GM19468 (cell line): Measurements from ENCODE around the gene SLC37A3.
"Not testable (repeated sequence)": the region's sequence is repeated elsewhere in the genome, so short reads cannot be mapped to it uniquely, and the experiment has no call there.

Experiments
- ATAC-seq: cut with Tn5 transposase; IDR thresholded peaks from one replicate; pipeline ENCODE4 v1.9.1; 2021; ENCODE audit warnings: mild to moderate bottlenecking, moderate library complexity, moderate number of reproducible peaks; ENCODE audit not compliant: unreplicated experiment; ENCODE audit errors: extremely low read depth

Gene SLC37A3

GRCh38 chr7:140317597-140317996 lies 80.7 kb downstream of the SLC37A3 start:
- ATAC-seq, result no peak

DNA sequence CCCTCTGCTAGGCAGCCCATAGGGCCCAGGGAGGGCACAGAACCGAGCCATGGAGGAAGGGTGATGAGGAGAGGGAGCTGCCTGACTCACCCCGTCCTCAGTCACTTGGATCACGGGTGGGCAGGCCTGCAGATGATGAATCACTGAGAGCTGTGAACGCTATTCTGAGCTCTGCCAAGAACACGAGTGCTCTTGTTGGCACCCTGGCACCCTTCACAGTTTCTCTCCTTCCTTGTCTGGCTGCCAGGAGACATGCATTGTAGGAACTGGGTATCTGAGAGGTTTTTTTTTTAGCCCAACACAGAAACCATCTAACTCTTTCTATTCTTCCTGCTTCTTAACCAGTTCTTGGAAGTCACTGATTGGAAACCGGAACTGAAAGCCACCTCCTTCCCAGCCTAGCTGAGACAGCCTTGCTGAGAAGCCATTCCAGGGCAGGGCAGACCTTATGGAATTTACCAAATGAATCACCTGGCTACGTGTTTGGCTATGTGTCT lies 82.1 kb downstream of the SLC37A3 start:
- no peak for ATAC-seq

GRCh38 chr7:140315498-140316164 lies 82.7 kb downstream of the SLC37A3 start:
- ATAC-seq, result no peak

GRCh38 chr7:140314573-140315480 lies 83.5 kb downstream of the SLC37A3 start:
- no peak for ATAC-seq

GRCh38 chr7:140312141-140312846 lies 86.0 kb downstream of the SLC37A3 start:
- ATAC-seq, result no peak

GRCh38 chr7:140311128-140311527 lies 87.2 kb downstream of the SLC37A3 start:
- not testable (repeated sequence) for ATAC-seq

DNA sequence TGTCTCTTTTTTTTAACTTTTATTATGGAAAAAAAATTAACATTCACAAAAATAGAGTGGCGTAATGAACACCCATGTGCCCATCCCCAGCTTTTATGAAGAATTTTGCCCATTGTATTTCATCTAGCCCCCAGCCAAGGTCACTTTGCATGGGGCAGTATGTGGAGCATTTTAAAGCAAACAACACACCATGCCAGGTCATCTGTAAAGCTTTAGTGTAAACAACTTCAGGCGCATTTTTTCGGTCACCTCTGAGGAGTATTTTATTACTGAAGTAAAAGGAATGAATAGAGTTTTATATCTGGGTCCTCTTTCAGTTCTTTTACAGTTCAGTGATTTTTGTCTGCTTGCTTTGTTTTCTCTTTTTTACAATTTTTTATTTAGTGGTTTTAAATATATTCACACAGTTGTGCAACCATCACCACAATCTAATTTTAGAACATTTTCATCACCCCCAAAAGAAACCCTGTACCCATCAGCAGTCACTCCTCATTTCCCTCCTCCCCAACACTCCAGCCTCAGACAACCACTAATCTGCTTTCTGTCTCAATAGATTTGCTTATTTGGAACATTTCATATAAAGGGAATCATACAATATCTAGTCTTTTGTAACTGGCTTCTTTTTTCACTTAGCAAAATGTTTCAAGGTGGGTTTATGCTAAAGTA lies 87.9 kb downstream of the SLC37A3 start:
- ATAC-seq, result no peak

- no peak for ATAC-seq
Observed at GRCh38 chr7:140308060-140308459, 90.3 kb downstream of the SLC37A3 start.

GRCh38 chr7:140304191-140304799 lies 94.0 kb downstream of the SLC37A3 start:
- ATAC-seq, result no peak

DNA sequence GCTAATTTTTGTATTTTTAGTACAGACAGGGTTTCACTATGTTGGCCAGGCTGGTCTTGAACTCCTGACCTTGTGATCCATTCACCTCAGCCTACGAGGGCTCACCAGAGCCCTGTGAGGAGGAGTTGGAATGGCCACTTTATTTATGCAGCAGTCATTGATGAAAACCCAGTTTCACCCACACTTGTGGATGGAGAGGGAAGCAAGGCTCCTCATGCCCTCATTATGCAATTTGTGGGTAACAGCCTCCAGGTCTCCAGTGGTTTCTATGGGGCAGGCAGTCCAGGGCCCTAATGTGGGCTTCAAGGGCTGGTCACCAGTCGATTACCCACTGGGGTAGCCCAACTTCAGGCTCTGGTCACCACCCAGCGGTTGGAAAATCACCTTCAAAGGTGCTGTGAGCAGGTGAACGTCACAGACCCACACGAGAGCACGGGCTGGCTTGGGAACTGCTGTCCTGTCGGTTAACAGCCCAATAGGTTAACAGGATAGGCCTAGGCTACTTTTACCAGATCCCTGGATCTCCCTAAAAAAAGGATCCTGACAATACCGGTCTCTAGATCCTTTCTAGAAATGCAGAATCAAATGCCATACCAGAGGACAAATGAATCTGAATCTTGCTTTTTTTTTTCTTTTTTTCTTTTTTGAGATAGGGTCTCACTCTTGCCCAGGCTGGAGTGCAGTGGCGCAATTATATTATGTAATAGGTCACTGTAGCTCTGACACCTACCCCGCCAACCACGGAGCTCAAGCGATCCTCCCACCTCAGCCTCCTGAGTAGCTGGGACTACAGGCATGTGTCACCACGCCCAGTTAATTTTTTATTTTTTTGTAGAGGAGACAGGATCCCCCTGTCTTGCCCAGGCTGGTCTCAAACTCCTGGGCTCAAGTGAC lies 97.8 kb downstream of the SLC37A3 start:
- ATAC-seq, result no peak

DNA sequence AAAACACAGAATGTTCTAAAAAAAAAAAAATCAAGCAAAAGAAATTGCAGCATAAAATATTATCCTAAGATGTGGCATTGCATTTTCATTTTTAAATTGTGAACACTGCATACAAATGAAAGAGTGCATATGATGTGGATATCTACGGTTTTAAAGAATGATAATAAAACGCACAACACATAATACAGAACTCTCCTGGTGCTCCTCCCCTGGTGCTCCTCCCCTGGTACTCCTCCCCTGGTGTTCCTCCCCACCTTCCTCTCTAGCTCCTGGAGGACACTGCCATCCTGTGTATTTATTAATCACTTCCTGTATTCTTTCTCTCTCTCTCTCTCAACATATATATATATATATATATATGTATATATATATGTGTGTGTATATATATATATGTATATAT lies 100.1 kb downstream of the SLC37A3 start:
- no peak for ATAC-seq

DNA sequence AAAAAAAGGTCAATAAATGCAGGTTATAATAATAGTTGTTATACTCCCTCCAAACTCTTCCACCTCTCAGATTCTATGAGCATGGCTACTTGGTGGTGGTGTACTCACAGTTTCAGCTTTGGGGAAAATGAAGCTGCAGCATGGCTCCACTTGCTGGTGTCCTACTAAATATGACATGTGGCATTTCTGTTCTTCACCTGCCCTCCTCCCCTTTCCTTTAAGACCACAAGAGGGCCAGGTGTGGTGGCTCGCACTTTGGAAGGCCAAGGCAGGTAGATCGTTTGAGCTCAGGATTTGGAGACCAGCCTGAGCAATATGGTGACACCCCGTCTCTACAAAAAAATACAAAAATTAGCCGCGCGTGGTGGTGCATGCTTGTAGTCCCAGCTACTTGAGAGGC lies 101.1 kb downstream of the SLC37A3 start:
- no peak for ATAC-seq

DNA sequence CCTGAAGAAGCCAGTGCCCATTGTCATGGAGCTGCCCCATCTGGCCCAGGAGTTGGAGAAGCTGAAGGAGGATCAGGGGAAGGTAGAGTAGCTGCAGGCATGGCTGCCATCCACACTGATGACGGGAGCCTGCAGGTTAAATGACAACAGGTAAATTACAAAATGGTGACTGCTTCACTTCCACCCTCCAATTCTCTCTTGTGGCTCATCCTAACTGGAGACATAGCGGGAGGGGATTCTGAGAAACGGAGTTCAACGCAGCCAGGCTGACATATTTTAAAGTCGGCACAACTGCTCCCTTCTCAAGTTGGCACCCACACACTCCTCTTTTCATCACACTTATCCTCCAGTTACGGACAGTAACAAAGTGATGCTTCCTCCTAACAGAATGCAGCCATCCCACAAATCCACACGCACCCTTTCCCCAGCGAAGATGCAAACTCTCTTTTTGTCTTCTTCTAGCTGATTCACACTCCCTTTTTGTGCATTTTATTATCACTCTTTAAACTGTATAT lies 103.0 kb downstream of the SLC37A3 start:
- no peak for ATAC-seq

DNA sequence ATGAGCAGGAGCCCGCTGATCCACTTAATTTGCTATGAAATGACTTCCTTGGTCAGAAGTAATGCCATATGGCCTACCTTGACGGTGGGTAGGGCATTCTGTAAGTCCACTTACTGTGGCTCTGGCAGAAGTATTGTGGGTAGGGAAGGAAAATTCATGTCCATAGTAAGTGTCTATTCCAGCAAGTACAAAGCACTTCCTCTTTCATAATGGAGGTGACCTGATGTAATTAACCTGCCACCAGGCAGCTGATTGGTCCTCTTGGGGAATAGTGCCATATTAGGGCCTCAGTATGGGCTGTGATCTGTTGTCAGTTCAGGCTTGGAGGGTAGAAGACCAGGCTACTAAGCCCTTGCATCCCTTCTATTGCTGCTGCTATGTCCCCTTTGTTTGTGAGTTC lies 103.9 kb downstream of the SLC37A3 start:
- no peak for ATAC-seq

GRCh38 chr7:140292438-140292837 lies 105.9 kb downstream of the SLC37A3 start:
- no peak for ATAC-seq

- ATAC-seq, result no peak
Observed at GRCh38 chr7:140289804-140290203, 108.5 kb downstream of the SLC37A3 start.

GRCh38 chr7:140287988-140288387 lies 110.3 kb downstream of the SLC37A3 start:
- no peak for ATAC-seq

GRCh38 chr7:140285938-140286337 lies 112.4 kb downstream of the SLC37A3 start:
- no peak for ATAC-seq

- ATAC-seq, result no peak
Observed at GRCh38 chr7:140284062-140284461, 114.3 kb downstream of the SLC37A3 start.
